ENCODE measurements around the gene PIKFYVE.
A peak's percentile ranks its signal among the peaks of the same experiment; 100 is the strongest.
"Not testable (repeated sequence)": the region's sequence is repeated elsewhere in the genome, so short reads cannot be mapped to it uniquely, and the experiment has no call there.

Gene PIKFYVE

GRCh38 chr2:208255557-208256106 lies 10.4 kb upstream of the PIKFYVE start:
- no peak for DNase-seq (ENCODE audit: low spot score)

GRCh38 chr2:208256192-208256782 lies 9.8 kb upstream of the PIKFYVE start:
- DNase-seq (ENCODE audit: low spot score): peak; percentile 51

GRCh38 chr2:208256849-208257813 lies 8.9 kb upstream of the PIKFYVE start:
- DNase-seq (ENCODE audit: low spot score): not testable (repeated sequence)

- peak; percentile 72 for DNase-seq (ENCODE audit: low spot score)
Measured at GRCh38 chr2:208265371-208265800, 669 bp upstream of the PIKFYVE start.

- DNase-seq (ENCODE audit: low spot score): no peak
Measured at GRCh38 chr2:208266553-208266893, 468 bp downstream of the PIKFYVE start.

- no peak for DNase-seq (ENCODE audit: low spot score)
Measured at GRCh38 chr2:208266936-208267335, 881 bp downstream of the PIKFYVE start.

GRCh38 chr2:208267526-208267925 lies 1.5 kb downstream of the PIKFYVE start:
- not testable (repeated sequence) for DNase-seq (ENCODE audit: low spot score)

- DNase-seq (ENCODE audit: low spot score): no peak
Measured at GRCh38 chr2:208268156-208268952, 2.3 kb downstream of the PIKFYVE start.

GRCh38 chr2:208269091-208269490 lies 3.0 kb downstream of the PIKFYVE start:
- no peak for DNase-seq (ENCODE audit: low spot score)

GRCh38 chr2:208274748-208275147 lies 8.7 kb downstream of the PIKFYVE start:
- DNase-seq (ENCODE audit: low spot score): no peak

GRCh38 chr2:208278549-208278948 lies 12.5 kb downstream of the PIKFYVE start:
- DNase-seq (ENCODE audit: low spot score): no peak

- DNase-seq (ENCODE audit: low spot score): no peak
Measured at GRCh38 chr2:208279236-208279635, 13.2 kb downstream of the PIKFYVE start.

GRCh38 chr2:208280234-208280633 lies 14.2 kb downstream of the PIKFYVE start:
- DNase-seq (ENCODE audit: low spot score): no peak

GRCh38 chr2:208280933-208281332 lies 14.9 kb downstream of the PIKFYVE start:
- DNase-seq (ENCODE audit: low spot score): no peak

GRCh38 chr2:208285853-208286252 lies 19.8 kb downstream of the PIKFYVE start:
- DNase-seq (ENCODE audit: low spot score): no peak

- no peak for DNase-seq (ENCODE audit: low spot score)
Measured at GRCh38 chr2:208294482-208295024, 28.5 kb downstream of the PIKFYVE start.

GRCh38 chr2:208295834-208296233 lies 29.8 kb downstream of the PIKFYVE start:
- no peak for DNase-seq (ENCODE audit: low spot score)

- DNase-seq (ENCODE audit: low spot score): no peak
Measured at GRCh38 chr2:208296610-208297009, 30.6 kb downstream of the PIKFYVE start.

GRCh38 chr2:208297961-208298360 lies 31.9 kb downstream of the PIKFYVE start:
- no peak for DNase-seq (ENCODE audit: low spot score)

- no peak for DNase-seq (ENCODE audit: low spot score)
Measured at GRCh38 chr2:208300847-208301618, 35.0 kb downstream of the PIKFYVE start.

GRCh38 chr2:208304157-208304556 lies 38.1 kb downstream of the PIKFYVE start:
- DNase-seq (ENCODE audit: low spot score): no peak

Data from cerebellar cortex (tissue), 1 donor.